Left ventricle myocardium superior (tissue), 1 donor: ENCODE data around the gene NPAS2. TPM values are rescaled to one million over a fixed set of nuclear protein-coding genes. Genes with fewer than 3 reads are reported as not detected.

Source experiments
- ATAC-seq: fragments of 200-7000 bp; cut with Tn5 transposase; one replicate; pipeline ENCODE4 v1.9.1; 2020; ENCODE audit warnings: mild to moderate bottlenecking, moderate library complexity
- DNase-seq: peaks from one replicate; pipeline ENCODE4 v3.0.0-alpha.2; 2020
- intact Hi-C: fragments of 100-400 bp; cut with micrococcal nuclease; formaldehyde crosslinking; loops from one replicate; pipeline ENCODE4 v1.11.0; 2022
- total RNA-seq: library from RNA; stranded (reverse); fragmentation: NEBNext Ultra II Directional; extraction: Animal tissue kit (Norgen Biotek cat#: 25700); gene quantifications from one replicate; pipeline ENCODE4 v1.2.1, GENCODE V29; 2021
- donor health status: DM: no; HTN: yes; CAD: no; lungs with severe emphysema.

Gene NPAS2
- total RNA-seq, 1 donor from 2014 or later, result 40.9 TPM

GRCh38 chr2:100793220-100793619, 26.7 kb upstream of the NPAS2 start:
- no peak for ATAC-seq
- intact Hi-C loops, result no loop called here
- no peak for DNase-seq

GRCh38 chr2:100793982-100794381, 26.0 kb upstream of the NPAS2 start:
- intact Hi-C loops, result no loop called here
- DNase-seq (no peak), ATAC-seq (no peak)

DNA sequence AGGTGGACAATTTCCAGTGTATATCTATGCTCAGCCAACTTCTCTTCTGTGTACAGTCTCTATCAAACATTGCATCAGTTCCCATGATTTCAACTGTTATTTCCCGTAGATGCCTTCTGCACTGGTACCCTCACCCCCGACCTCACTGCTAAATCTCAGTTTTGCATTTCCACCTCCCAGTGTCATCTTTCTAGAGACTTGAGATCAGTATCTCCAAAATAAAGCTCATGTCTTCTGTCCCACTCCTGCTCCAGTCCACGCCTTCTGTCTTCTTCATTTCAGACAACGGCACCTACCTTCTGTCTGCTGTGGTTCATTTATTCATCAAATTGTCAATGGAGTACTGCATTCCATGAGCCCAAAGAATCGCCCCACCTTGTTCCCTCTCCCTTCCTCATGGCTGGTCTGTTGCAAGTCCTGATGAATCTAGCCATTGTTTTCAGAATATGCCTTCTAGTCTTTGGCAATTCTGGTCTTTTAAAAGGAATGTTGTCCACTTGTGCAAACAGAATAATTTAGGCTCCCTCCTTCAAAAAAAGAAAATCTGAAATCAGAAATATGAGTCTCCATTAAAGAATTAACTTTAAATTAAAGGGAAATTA, 23.3 kb upstream of the NPAS2 start:
- intact Hi-C loops, result no loop called here
- DNase-seq (no peak), ATAC-seq (no peak)

DNA sequence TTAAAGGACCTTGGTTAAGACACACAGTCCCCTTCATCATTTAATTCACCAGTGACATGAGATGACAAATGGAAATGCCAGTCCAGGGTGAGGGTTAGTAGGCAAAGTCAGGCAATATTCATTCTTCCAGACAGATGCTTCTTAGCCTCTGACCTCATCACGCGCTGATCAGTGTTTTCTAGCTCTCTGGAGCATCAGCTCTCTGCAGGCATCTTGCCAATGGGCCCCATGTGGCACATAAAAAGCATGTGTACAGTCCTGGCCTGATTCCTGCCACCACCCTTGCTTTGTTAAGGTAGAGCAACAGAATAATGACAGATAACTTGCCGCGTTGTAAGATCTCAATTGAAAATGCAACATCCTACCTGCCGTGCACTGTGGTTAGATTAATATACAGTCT, 20.3 kb upstream of the NPAS2 start:
- intact Hi-C loops, result no loop called here
- ATAC-seq, result no peak
- no peak for DNase-seq

DNA sequence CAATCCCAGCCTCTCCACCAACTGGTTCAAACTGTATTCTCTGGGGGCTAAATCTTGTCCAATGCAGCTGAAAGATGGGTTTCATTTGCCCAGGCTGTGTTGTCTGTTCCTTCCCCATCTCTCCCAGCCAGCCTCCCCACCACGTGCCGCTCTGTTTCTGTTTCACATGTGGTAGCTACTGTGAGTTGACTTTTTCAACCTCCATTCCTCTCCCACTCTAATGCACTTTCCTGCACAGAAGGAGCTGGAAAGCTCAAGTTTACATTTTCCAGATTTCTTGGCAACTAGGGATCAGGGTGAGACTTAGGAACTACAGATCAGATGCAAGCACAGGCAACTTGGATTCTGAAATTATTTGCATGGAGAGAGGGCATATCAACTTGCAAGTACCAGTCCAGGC, 19.0 kb upstream of the NPAS2 start:
- ATAC-seq (no peak), DNase-seq (no peak)
- intact Hi-C loops, result no loop called here

DNA sequence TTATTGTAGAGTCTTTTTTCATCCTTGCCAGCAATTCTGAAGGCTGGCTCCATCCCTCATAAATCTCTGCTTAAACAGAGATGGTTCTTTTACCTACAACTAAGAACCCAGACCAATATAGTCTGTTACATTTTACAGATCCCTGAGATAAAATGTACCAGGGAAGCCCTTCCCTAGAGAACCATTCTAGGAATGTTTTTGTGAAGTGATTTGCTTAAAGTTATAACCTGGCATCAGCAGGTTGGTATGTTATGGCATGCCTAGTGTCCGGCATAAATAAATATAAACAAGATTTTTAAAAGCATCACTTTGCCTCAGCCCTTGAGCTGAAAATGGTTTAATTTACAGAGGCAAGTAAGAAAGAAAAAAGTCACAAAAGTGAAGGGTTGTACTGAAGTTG, 18.5 kb upstream of the NPAS2 start:
- ATAC-seq (no peak), DNase-seq (no peak)
- intact Hi-C loops, result no loop called here

GRCh38 chr2:100802066-100802465, 17.9 kb upstream of the NPAS2 start:
- intact Hi-C loops, result no loop called here
- ATAC-seq (no peak), DNase-seq (no peak)

- intact Hi-C loops, result no loop called here
- no peak for DNase-seq
- no peak for ATAC-seq
These were observed 16.6 kb upstream of the NPAS2 start for GRCh38 chr2:100803334-100803733.

DNA sequence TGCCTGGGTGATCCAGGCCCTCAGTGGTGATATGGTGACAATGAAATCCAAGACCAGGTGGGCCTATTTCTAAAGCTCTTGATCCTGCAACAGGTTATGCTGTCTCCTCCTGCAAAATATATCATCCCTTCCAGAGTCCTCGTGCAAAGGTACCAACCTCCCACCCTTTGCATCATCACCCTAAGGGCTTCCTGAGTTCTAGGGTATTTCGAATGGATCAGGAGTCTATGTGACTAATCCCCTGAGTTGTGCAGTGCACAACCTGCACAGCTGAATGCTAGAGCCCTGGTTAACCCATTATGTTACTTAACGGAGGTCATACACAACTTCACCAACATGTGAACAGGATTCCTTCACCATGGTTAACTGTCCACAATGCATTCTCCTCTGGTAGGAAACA, 13.4 kb upstream of the NPAS2 start:
- ATAC-seq (no peak), DNase-seq (no peak)
- intact Hi-C loops, result no loop called here

GRCh38 chr2:100807707-100808106, 12.2 kb upstream of the NPAS2 start:
- ATAC-seq (peak; percentile 62), DNase-seq (no peak)
- intact Hi-C loops, result no loop called here

DNA sequence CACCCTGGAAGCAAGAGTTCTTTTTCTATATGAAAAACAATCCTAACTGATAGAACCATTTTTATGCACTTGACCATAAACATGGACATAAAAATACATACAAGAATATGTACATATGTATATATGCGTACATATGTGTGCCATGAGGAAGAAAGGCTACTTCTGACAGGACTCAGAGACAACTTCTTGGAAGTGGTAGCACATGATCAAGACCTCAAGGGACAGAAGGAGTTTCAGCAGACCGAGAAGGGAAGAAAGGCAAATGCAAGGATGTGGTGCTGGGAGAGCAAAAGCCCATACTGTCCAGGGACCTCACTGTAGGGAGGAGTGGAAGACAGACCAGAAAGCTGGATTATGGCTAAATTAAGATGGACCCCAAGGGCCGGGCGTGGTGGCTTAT, 11.4 kb upstream of the NPAS2 start:
- no peak for DNase-seq
- no peak for ATAC-seq
- intact Hi-C loops, result no loop called here

DNA sequence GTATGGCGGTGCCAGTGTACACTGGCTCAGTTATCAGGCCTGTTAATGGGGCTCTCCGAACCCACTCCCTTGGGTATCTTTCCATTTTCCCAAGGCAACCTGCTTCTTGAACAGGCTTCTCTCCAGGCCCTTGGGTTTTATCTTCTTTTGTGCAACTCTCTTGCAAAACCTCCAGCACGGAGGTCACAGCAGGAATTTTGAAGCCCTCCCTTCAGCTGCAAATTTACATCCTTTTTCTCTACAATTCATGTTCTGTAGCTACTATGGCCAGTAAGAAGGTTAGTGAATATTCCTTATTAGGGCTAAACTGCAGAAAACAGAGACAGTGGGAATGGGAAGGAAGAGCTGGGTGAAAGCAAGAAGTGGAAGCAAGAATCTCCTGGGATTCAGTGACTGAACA, 10.4 kb upstream of the NPAS2 start:
- no peak for ATAC-seq
- DNase-seq, result no peak
- intact Hi-C loops, result no loop called here

- intact Hi-C loops, result loop anchor here (10.0 kb wide), 1 partner anchor 174 kb away; no protein-coding TSS in a partner anchor
- ATAC-seq, result no peak
- DNase-seq, result no peak
These were observed 9.3 kb upstream of the NPAS2 start for GRCh38 chr2:100810603-100811145.

DNA sequence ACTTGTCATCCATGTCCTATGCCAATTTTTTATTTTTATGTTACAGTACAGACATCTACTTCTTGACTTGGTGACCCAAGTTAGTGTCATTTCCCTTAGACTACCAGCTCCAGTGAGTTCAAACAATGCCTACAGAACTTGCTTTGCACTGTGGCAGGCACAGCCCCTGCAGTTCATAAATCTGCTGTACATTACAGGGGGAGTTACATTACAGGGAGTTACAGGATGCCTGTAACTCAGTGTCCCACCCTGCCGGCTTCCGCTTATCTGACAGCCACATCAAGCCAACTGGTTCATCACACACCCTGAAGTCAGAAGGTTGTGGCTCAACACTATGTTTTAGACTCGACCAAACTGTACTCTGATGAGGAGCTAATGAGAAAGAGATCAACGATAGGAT, 7.8 kb upstream of the NPAS2 start:
- ATAC-seq (no peak), DNase-seq (no peak)
- intact Hi-C loops, result loop anchor here (10.0 kb wide), 1 partner anchor 173 kb away; no protein-coding TSS in a partner anchor

- intact Hi-C loops, result loop anchor here (10.0 kb wide), 1 partner anchor 172 kb away; no protein-coding TSS in a partner anchor
- DNase-seq (no peak), ATAC-seq (no peak)
These were observed 7.4 kb upstream of the NPAS2 start for GRCh38 chr2:100812573-100812972.

DNA sequence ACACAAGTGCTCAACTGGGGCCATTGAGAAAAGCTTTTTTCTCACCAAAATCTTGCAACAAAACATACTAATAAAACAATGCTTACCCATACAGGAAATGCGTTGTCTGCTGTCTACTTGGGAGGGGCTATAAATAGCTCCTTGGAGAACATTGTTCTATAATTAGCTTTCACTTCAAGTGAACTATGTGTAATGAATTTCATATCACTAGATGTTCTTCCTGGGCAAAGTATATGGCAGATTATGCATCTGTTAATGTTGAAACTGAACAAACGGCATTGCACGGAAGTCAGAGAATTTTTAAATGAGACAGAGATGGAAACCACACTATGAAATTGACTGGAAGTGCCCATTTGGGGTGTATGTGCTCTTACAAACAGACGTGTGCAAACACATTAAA, 6.4 kb upstream of the NPAS2 start:
- DNase-seq (no peak), ATAC-seq (peak; percentile 81)
- intact Hi-C loops, result loop anchor here (10.0 kb wide), 1 partner anchor 171 kb away; no protein-coding TSS in a partner anchor

GRCh38 chr2:100814043-100814442, 5.9 kb upstream of the NPAS2 start:
- no peak for ATAC-seq
- intact Hi-C loops, result loop anchor here (10.0 kb wide), 1 partner anchor 171 kb away; no protein-coding TSS in a partner anchor

DNA sequence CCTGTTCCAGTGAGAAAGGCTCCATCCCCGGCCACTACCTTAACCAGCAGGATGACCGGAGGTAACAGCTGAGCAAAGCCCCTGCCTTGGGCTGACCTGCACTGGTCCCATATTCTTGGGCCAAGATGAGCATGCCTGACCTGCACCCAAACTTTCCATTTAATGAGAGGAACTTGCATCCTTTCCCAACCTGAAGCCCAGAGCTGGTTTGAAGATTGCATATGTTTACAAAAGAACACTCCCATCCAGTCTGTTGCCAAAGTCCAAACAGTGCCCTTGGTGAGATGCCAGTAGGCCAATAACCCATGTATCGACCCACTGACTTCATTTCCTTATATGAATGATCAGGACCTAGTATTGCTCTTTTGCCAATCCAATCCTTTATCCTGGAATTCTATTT, 5.5 kb upstream of the NPAS2 start:
- intact Hi-C loops, result loop anchor here (10.0 kb wide), 1 partner anchor 170 kb away; no protein-coding TSS in a partner anchor
- ATAC-seq (no peak), DNase-seq (no peak)

More at GRCh38 chr2:100814043-100814442, 5.9 kb upstream of the NPAS2 start:
- DNase-seq, result no peak

DNA sequence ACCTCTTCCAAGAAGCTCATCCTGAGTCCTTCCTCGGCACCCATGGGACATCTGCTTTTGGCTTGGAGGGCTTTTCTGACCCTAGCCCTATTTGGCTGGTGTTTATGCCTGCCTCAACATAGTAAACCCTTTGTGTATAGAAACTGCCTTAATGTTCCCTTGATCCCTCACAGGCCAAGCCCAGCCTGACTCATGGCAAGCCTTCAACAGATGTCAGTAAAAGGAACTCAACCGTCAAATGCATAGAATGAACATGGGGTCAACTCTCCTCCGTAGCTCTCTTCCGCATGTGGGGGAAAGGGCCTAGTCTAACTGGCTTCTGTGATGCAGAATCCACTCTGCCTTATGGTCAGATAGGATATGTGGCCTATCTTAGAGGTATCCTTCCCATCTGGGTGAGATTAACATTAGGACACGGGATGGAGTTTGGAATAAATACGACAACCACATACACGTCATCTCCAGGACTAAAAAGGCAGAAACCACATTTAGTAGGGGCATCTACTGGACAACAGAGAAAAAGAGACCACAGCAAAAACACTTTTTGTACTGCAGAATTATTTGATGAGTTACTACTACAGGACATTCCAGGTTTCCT, 2.5 kb upstream of the NPAS2 start:
- no peak for DNase-seq
- intact Hi-C loops, result loop anchor here (5.0 to 10.0 kb wide), 2 partner anchors 85 to 167 kb away; no protein-coding TSS in a partner anchor
- ATAC-seq, result no peak

GRCh38 chr2:100818003-100818605, 1.8 kb upstream of the NPAS2 start:
- intact Hi-C loops, result loop anchor here (5.0 to 10.0 kb wide), 2 partner anchors 86 to 167 kb away; no protein-coding TSS in a partner anchor
- ATAC-seq, result peak; percentile 2
- no peak for DNase-seq
